Ishikawa (cell line): Measurements from ENCODE around the gene EYS.

ENCODE experiments used
- CEBPB ChIP-seq: IDR thresholded peaks from 2 replicates; pipeline ENCODE4 v1.6.1; 2012
- EGR1 ChIP-seq: IDR thresholded peaks from 2 replicates; pipeline ENCODE4 v1.6.1; 2012
- EP300 ChIP-seq: IDR thresholded peaks from 2 replicates; pipeline ENCODE4 v1.6.1; 2012; ENCODE audit warnings: borderline replicate concordance
- MAX ChIP-seq: IDR thresholded peaks from 2 replicates; pipeline ENCODE4 v1.6.1; 2012
- NFIC ChIP-seq: IDR thresholded peaks from 2 replicates; pipeline ENCODE4 v1.6.1; 2012
- RAD21 ChIP-seq: IDR thresholded peaks from 2 replicates; pipeline ENCODE4 v1.6.1; 2012; ENCODE audit warnings: low read depth
- REST ChIP-seq: IDR thresholded peaks from 2 replicates; pipeline ENCODE4 v1.6.1; 2012; ENCODE audit warnings: low read depth, mild to moderate bottlenecking
- USF1 ChIP-seq: IDR thresholded peaks from 2 replicates; pipeline ENCODE4 v1.6.1; 2012
- ZBTB7A ChIP-seq: IDR thresholded peaks from 2 replicates; pipeline ENCODE4 v1.6.1; 2012; ENCODE audit warnings: low read depth

- TF ChIP-seq RAD21 (no peak), ZBTB7A (no peak), USF1 (no peak), EGR1 (no peak), MAX (no peak), CEBPB (no peak), EP300 (no peak), REST (no peak), NFIC (no peak)
Measured at GRCh38 chr6:64622944-64623343, 1084.1 kb downstream of the EYS start.
